Peyer's patch (tissue), 4 donors: ENCODE results near the gene SHANK2. TPM values are rescaled to one million over a fixed set of nuclear protein-coding genes. Genes with fewer than 3 reads are reported as not detected.

Experiments
- DNase-seq, 3 donors: peaks; one replicate each; pipeline ENCODE4 v3.0.0-alpha.2; 2017 to 2019
- H3K27ac ChIP-seq, 4 donors: fragments of 200-600 bp; sonication (generic); one replicate each; pipeline ENCODE4 v1.5.1; 2016 to 2019
- H3K27me3 ChIP-seq, 2 donors: fragments of 200-600 bp; sonication (generic); one replicate each; pipeline ENCODE4 v1.5.1; 2019
- H3K36me3 ChIP-seq, 3 donors: fragments of 200-600 bp; sonication (generic); one replicate each; pipeline ENCODE4 v1.5.1; 2016 to 2019
- H3K4me1 ChIP-seq, 4 donors: fragments of 200-600 bp; sonication (generic); one replicate each; pipeline ENCODE4 v1.5.1; 2016 to 2019
- H3K4me3 ChIP-seq, 4 donors: fragments of 200-600 bp; sonication (generic); 1 replicate in 3 of 4; 2 replicates in 1 of 4; pipeline ENCODE4 v1.5.1; 2016 to 2019; ENCODE audit warnings: mild to moderate bottlenecking in 1 of 4
- H3K9me3 ChIP-seq, 4 donors: fragments of 200-600 bp; sonication (generic); one replicate each; pipeline ENCODE4 v1.5.1; 2016 to 2019; ENCODE audit warnings: mild to moderate bottlenecking in 1 of 4
- CTCF ChIP-seq, 6 experiments: fragments of 450-650 bp in 4 of 6; fragments of 200-600 bp in 2 of 6; sonication (generic) in 1 of 6; IDR thresholded peaks; one replicate each; pipeline ENCODE4 v1.5.1; 2017 to 2019; ENCODE audit warnings: antibody characterized with exemption in 6 of 6, mild to moderate bottlenecking in 3 of 6, moderate library complexity in 1 of 6
- POLR2A ChIP-seq, 2 donors: fragments of 450-650 bp; IDR thresholded peaks; one replicate each; pipeline ENCODE4 v1.5.1; 2017; ENCODE audit warnings: antibody characterized with exemption in 2 of 2, mild to moderate bottlenecking in 2 of 2, moderate library complexity in 2 of 2
- total RNA-seq, 4 donors: library from RNA; depleted of rRNA; stranded (reverse); fragments of >200 nt; gene quantifications; one replicate each; pipeline ENCODE4 v1.1.0, GENCODE V29; 2016

Gene SHANK2
- total RNA-seq, 4 donors from 2014 or later: 26.1 to 109 (median 56.6) TPM

DNA sequence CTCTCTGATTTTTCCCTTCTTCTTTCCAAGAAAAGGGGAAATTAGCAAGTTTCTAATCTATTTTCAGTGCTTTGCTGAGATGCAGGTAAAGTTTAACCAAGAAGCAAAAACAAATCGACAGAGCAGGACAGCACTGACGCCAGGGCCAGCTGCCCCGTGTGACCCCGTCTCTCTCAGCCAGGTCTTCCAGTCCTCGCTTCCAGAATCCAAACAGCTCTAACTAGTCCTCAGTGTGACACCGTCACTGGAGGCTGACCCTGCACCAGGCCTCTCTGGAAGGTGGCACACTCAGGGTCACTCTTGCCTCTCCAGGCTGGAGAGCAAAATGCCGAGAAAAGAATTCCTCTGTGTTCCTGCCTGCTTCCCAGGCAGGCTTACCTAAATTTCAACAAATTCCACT is 44.8 kb downstream of the SHANK2 start:
- H3K4me1 ChIP-seq: no peaks in the 10 kb centered on the region
- no peaks in the 10 kb centered on the region for H3K36me3 ChIP-seq
- H3K27me3 ChIP-seq: no peaks in the 10 kb centered on the region
- no peak overlapping the region for H3K27ac ChIP-seq
- DNase-seq: no peak
- TF ChIP-seq CTCF (IDR thresholded peaks at IDR 0.05): no peak
- no peak for TF ChIP-seq POLR2A (IDR thresholded peaks at IDR 0.05)
- H3K4me3 ChIP-seq: no peak overlapping the region
- no peaks in the 10 kb centered on the region for H3K9me3 ChIP-seq

- no peak overlapping the region for H3K4me3 ChIP-seq
- no peaks in the 10 kb centered on the region for H3K4me1 ChIP-seq
- H3K27ac ChIP-seq: peak overlapping the region in 1 of 4 donors; percentile 25
- DNase-seq: no peak
- no peaks in the 10 kb centered on the region for H3K9me3 ChIP-seq
- TF ChIP-seq POLR2A (IDR thresholded peaks at IDR 0.05) (no peak), CTCF (IDR thresholded peaks at IDR 0.05) (no peak)
- no peaks in the 10 kb centered on the region for H3K36me3 ChIP-seq
- H3K27me3 ChIP-seq: no peaks in the 10 kb centered on the region
These were observed 46.2 kb downstream of the SHANK2 start for GRCh38 chr11:71206186-71206585.

- peak in 1 of 3 donors; percentile 37 for DNase-seq
- Histone ChIP-seq H3K27ac (no peak overlapping the region), H3K4me1 (no peaks in the 10 kb centered on the region), H3K9me3 (no peaks in the 10 kb centered on the region), H3K4me3 (no peak overlapping the region), H3K36me3 (no peaks in the 10 kb centered on the region), H3K27me3 (no peaks in the 10 kb centered on the region)
- TF ChIP-seq CTCF (IDR thresholded peaks at IDR 0.05) (no peak), POLR2A (IDR thresholded peaks at IDR 0.05) (no peak)
These were observed 47.4 kb downstream of the SHANK2 start for GRCh38 chr11:71204748-71205664.

GRCh38 chr11:71204294-71204693 is 48.1 kb downstream of the SHANK2 start:
- Histone ChIP-seq H3K36me3 (no peaks in the 10 kb centered on the region), H3K9me3 (no peaks in the 10 kb centered on the region), H3K27ac (no peak overlapping the region), H3K4me1 (no peaks in the 10 kb centered on the region), H3K4me3 (no peak overlapping the region), H3K27me3 (no peaks in the 10 kb centered on the region)
- no peak for TF ChIP-seq POLR2A (IDR thresholded peaks at IDR 0.05)
- no peak for TF ChIP-seq CTCF (IDR thresholded peaks at IDR 0.05)
- DNase-seq: peak in 1 of 3 donors; percentile 28

DNA sequence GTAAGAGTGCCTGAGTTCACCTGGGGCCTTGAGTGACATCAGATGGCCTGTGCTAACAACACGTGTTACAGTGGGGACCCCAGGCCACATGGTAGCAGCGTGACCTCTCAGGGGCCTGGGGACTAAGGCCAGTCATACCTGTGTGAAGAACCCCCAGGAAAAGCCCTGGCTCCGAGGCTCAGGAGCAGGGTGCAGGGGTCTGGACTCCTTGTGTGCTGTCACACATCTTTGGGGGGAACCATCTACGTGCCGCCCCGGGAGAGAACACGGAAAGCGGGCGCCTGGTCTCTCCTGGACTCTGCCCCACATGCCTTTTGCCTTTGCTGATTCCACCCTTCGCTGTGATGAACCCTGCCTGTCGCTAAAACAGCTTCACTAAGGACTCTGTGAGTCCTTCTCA is 48.7 kb downstream of the SHANK2 start:
- Histone ChIP-seq H3K4me3 (no peak overlapping the region), H3K27me3 (no peaks in the 10 kb centered on the region), H3K9me3 (no peaks in the 10 kb centered on the region), H3K36me3 (no peaks in the 10 kb centered on the region), H3K27ac (no peak overlapping the region), H3K4me1 (no peaks in the 10 kb centered on the region)
- DNase-seq: peak in 1 of 3 donors; percentile 38
- no peak for TF ChIP-seq POLR2A (IDR thresholded peaks at IDR 0.05)
- TF ChIP-seq CTCF (IDR thresholded peaks at IDR 0.05): no peak
